ENCODE data around the gene TMPRSS12. TPM values are rescaled to one million over a fixed set of nuclear protein-coding genes. Genes with fewer than 3 reads are reported as not detected.

Gene TMPRSS12
- total and polyA plus RNA-seq, 2 of the 13 experiments (the other 11 are each of a cell fraction or from before 2014, with no cell fraction given): not detected

DNA sequence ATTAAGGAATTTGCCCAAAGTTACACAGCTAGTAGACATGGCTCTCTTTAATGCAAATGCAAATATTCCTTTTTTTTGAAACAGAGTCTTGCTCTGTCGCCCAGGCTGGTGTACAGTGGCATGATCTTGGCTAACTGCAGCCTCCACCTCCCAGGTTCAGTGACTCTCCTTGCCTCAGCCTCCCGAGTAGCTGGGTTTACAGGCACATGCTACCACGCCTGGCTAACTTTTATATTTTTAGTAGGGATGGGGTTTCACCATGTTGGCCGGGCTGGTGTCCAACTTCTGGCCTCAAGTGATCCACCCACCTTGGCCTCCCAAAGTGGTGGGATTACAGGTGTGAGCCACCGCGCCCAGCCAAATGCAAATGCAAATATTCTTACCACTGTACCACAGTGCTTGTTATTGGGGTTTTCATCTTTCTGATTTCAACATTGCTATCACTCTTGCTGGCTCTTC, 85.1 kb downstream of the TMPRSS12 start (continued):
- TF ChIP-seq, protein P1, sequence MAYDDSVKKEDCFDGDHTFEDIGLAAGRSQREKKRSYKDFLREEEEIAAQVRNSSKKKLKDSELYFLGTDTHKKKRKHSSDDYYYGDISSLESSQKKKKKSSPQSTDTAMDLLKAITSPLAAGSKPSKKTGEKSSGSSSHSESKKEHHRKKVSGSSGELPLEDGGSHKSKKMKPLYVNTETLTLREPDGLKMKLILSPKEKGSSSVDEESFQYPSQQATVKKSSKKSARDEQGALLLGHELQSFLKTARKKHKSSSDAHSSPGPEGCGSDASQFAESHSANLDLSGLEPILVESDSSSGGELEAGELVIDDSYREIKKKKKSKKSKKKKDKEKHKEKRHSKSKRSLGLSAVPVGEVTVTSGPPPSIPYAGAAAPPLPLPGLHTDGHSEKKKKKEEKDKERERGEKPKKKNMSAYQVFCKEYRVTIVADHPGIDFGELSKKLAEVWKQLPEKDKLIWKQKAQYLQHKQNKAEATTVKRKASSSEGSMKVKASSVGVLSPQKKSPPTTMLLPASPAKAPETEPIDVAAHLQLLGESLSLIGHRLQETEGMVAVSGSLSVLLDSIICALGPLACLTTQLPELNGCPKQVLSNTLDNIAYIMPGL (CRISPR knock-in tag; IDR thresholded peaks at IDR 0.05; ENCODE audit: borderline replicate concordance in 1 of 2, low read depth in 1 of 2): 0 out of 4 replicates have a peak, but pooled peaks of 1 of the 2 experiments have one; percentile 19
- no peak for TF ChIP-seq HMGA1 (CRISPR knock-in tag; conservative IDR thresholded peaks at IDR 0.05)
- TF ChIP-seq SRY (CRISPR knock-in tag; IDR thresholded peaks at IDR 0.05): peak; percentile 67; the same call in 1 of the 2 replicates
- TF ChIP-seq, protein P2, sequence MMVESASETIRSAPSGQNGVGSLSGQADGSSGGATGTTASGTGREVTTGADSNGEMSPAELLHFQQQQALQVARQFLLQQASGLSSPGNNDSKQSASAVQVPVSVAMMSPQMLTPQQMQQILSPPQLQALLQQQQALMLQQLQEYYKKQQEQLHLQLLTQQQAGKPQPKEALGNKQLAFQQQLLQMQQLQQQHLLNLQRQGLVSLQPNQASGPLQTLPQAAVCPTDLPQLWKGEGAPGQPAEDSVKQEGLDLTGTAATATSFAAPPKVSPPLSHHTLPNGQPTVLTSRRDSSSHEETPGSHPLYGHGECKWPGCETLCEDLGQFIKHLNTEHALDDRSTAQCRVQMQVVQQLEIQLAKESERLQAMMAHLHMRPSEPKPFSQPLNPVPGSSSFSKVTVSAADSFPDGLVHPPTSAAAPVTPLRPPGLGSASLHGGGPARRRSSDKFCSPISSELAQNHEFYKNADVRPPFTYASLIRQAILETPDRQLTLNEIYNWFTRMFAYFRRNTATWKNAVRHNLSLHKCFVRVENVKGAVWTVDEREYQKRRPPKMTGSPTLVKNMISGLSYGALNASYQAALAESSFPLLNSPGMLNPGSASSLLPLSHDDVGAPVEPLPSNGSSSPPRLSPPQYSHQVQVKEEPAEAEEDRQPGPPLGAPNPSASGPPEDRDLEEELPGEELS (CRISPR knock-in tag; IDR thresholded peaks at IDR 0.05): no peak
- TF ChIP-seq ZNF746 (CRISPR knock-in tag; IDR thresholded peaks at IDR 0.05): 0 out of 2 replicates have a peak, but pooled peaks have one; percentile 27
- TF ChIP-seq SCMH1 (CRISPR knock-in tag; IDR thresholded peaks at IDR 0.05; ENCODE audit: borderline replicate concordance): no peak
- TF ChIP-seq, protein P3, sequence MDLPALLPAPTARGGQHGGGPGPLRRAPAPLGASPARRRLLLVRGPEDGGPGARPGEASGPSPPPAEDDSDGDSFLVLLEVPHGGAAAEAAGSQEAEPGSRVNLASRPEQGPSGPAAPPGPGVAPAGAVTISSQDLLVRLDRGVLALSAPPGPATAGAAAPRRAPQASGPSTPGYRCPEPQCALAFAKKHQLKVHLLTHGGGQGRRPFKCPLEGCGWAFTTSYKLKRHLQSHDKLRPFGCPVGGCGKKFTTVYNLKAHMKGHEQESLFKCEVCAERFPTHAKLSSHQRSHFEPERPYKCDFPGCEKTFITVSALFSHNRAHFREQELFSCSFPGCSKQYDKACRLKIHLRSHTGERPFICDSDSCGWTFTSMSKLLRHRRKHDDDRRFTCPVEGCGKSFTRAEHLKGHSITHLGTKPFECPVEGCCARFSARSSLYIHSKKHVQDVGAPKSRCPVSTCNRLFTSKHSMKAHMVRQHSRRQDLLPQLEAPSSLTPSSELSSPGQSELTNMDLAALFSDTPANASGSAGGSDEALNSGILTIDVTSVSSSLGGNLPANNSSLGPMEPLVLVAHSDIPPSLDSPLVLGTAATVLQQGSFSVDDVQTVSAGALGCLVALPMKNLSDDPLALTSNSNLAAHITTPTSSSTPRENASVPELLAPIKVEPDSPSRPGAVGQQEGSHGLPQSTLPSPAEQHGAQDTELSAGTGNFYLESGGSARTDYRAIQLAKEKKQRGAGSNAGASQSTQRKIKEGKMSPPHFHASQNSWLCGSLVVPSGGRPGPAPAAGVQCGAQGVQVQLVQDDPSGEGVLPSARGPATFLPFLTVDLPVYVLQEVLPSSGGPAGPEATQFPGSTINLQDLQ (CRISPR knock-in tag; IDR thresholded peaks at IDR 0.05): no peak
- TF ChIP-seq ZBTB26 (CRISPR knock-in tag; IDR thresholded peaks at IDR 0.05; ENCODE audit: borderline replicate concordance): no peak
- no peak for TF ChIP-seq SAFB2 (CRISPR knock-in tag; IDR thresholded peaks at IDR 0.05; ENCODE audit: borderline replicate concordance, low read depth)
- no peak for TF ChIP-seq TFDP2 (CRISPR knock-in tag; IDR thresholded peaks at IDR 0.05)
- no peak for TF ChIP-seq HNF4A (CRISPR knock-in tag; IDR thresholded peaks at IDR 0.05)
- TF ChIP-seq SOX6 (IDR thresholded peaks at IDR 0.05): no peak
- 0 out of 2 replicates have a peak, but pooled peaks have one; percentile 20 for TF ChIP-seq SOX6 (CRISPR knock-in tag; IDR thresholded peaks at IDR 0.05)
- TF ChIP-seq PLRG1 (conservative IDR thresholded peaks at IDR 0.05): no peak
- no peak for TF ChIP-seq ZNF766 (CRISPR knock-in tag; IDR thresholded peaks at IDR 0.05; ENCODE audit: borderline replicate concordance)
- TF ChIP-seq, protein P4, sequence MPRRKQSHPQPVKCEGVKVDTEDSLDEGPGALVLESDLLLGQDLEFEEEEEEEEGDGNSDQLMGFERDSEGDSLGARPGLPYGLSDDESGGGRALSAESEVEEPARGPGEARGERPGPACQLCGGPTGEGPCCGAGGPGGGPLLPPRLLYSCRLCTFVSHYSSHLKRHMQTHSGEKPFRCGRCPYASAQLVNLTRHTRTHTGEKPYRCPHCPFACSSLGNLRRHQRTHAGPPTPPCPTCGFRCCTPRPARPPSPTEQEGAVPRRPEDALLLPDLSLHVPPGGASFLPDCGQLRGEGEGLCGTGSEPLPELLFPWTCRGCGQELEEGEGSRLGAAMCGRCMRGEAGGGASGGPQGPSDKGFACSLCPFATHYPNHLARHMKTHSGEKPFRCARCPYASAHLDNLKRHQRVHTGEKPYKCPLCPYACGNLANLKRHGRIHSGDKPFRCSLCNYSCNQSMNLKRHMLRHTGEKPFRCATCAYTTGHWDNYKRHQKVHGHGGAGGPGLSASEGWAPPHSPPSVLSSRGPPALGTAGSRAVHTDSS (CRISPR knock-in tag; conservative IDR thresholded peaks at IDR 0.05): no peak
- no peak for TF ChIP-seq MIER2 (CRISPR knock-in tag; IDR thresholded peaks at IDR 0.05)
